IPS DF 6.9 (cell line): ENCODE results near the gene PDE11A.
"Not testable (repeated sequence)": the region's sequence is repeated elsewhere in the genome, so short reads cannot be mapped to it uniquely, and the experiment has no call there.

Experiments
- DNase-seq: peaks from one replicate; pipeline ENCODE4 v3.0.0-alpha.2; 2013; ENCODE audit warnings: low read depth, low spot score
- H3K27ac ChIP-seq: one replicate; pipeline ENCODE4 v1.5.1; 2013; ENCODE audit warnings: low read length, control low read depth
- H3K27me3 ChIP-seq: 2 replicates; pipeline ENCODE4 v1.6.1; 2013; ENCODE audit warnings: mild to moderate bottlenecking, low read length; ENCODE audit not compliant: control insufficient read depth, insufficient read depth
- H3K36me3 ChIP-seq: 2 replicates; pipeline ENCODE4 v1.6.1; 2013; ENCODE audit warnings: low read length; ENCODE audit not compliant: control insufficient read depth, insufficient read depth
- H3K4me1 ChIP-seq: 2 replicates; pipeline ENCODE4 v1.6.1; 2013; ENCODE audit warnings: low read length; ENCODE audit not compliant: control insufficient read depth, insufficient read depth
- H3K4me3 ChIP-seq: 2 replicates; pipeline ENCODE4 v1.5.1; 2013; ENCODE audit warnings: mild to moderate bottlenecking, low read length
- H3K9me3 ChIP-seq: 2 replicates; pipeline ENCODE4 v1.6.1; 2013; ENCODE audit warnings: low read length, inconsistent platforms; ENCODE audit not compliant: control insufficient read depth, insufficient read depth
- WGBS: extraction: QIAGEN DNeasy Blood & Tissue Kit; methylation state at CpG from one replicate; pipeline ENCODE4 v1.1.7; 2013; ENCODE audit warnings: mixed read lengths, missing lambda C conversion rate; ENCODE audit not compliant: insufficient read length, insufficient coverage; 5-methylcytosine and 5-hydroxymethylcytosine counted together

Gene PDE11A

DNA sequence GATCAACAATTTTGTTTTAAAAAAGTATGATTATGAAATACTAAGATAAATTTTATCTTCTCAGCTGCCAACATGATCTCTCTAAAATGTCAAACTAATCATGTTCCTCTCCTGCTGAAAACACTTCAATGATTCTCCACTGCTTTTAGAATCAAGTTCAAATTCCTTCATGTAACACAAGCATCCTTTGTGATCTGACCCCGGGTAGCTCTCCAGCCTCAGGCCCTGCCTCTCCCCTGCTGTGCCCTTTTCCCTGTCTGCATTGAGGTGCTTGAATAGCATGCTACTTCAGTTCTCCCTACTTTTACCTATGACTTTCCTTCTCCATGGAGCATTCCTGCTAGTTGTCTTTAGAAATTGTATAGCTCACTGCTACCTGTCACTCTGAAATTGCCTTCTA is 274.8 kb downstream of the PDE11A start:
- no peaks in the 10 kb centered on the region for H3K36me3 ChIP-seq
- H3K27me3 ChIP-seq: no peaks in the 10 kb centered on the region
- H3K27ac ChIP-seq: no peak overlapping the region
- peaks cover 1% of the 10 kb centered on the region; the same call in 1 of the 2 replicates for H3K4me1 ChIP-seq
- no CpG with 5 or more reads among the region's 1 CpG for WGBS
- DNase-seq: peak; percentile 11
- H3K9me3 ChIP-seq: no peaks in the 10 kb centered on the region
- H3K4me3 ChIP-seq: no peak overlapping the region

- H3K4me1 ChIP-seq: peaks cover 1% of the 10 kb centered on the region; the same call in 1 of the 2 replicates
- no peaks in the 10 kb centered on the region for H3K9me3 ChIP-seq
- no peaks in the 10 kb centered on the region for H3K36me3 ChIP-seq
- H3K4me3 ChIP-seq: no peak overlapping the region
- WGBS: no CpG with 5 or more reads among the region's 4 CpGs
- H3K27ac ChIP-seq: no peak overlapping the region
- no peak for DNase-seq
- no peaks in the 10 kb centered on the region for H3K27me3 ChIP-seq
These were observed 275.7 kb downstream of the PDE11A start for GRCh38 chr2:177796654-177797415.

DNA sequence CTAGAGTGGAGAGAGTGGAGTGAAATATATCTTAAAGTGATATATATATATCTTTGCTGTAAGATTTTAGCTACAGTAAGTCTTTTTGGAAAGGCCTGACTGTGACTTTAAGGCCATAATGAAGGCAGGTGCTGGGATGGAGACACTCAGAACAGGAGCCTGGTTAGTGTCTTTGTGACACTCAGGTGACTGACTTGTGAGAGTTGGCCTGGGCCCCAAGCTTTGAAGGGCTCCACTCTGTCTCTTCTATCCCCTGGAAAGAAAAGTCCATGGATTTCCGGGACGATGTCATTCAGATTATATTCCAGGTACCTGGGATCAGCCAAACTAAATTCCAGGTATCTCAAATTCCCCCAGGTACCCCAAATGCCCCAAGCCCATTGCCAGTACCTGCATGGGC is 276.6 kb downstream of the PDE11A start:
- H3K36me3 ChIP-seq: no peaks in the 10 kb centered on the region
- no peak for DNase-seq
- H3K4me3 ChIP-seq: no peak overlapping the region
- H3K27me3 ChIP-seq: no peaks in the 10 kb centered on the region
- peaks cover 1% of the 10 kb centered on the region; the same call in 1 of the 2 replicates for H3K4me1 ChIP-seq
- no peaks in the 10 kb centered on the region for H3K9me3 ChIP-seq
- no peak overlapping the region for H3K27ac ChIP-seq
- no CpG with 5 or more reads among the region's 2 CpGs for WGBS

GRCh38 chr2:177785143-177785542 is 287.4 kb downstream of the PDE11A start:
- no CpG with 5 or more reads among the region's 6 CpGs for WGBS
- H3K27me3 ChIP-seq, H3K27ac ChIP-seq, H3K4me3 ChIP-seq, H3K4me1 ChIP-seq, H3K9me3 ChIP-seq, H3K36me3 ChIP-seq, DNase-seq: not testable (repeated sequence)

DNA sequence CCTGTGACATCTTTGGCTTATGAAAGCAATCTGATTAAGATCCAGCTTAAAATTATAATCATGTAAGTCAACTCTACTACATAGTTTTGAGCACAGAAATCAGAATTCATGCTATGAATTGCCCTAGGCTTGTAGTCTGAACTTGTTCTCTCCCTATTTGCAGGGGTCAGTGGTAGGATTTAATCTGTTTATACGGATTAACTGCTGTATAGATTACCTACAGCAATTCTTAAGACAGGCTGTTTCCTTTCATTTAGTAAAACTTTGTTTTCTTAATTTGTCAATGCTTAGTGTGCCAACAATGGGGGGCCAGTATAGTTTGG is 287.9 kb downstream of the PDE11A start:
- WGBS: no CpG with 5 or more reads among the region's 1 CpG
- Histone ChIP-seq H3K9me3 (no peaks in the 10 kb centered on the region), H3K4me1 (no peaks in the 10 kb centered on the region), H3K27ac (no peak overlapping the region), H3K4me3 (no peak overlapping the region), H3K36me3 (no peaks in the 10 kb centered on the region), H3K27me3 (no peaks in the 10 kb centered on the region)
- DNase-seq: no peak

- Histone ChIP-seq H3K27me3 (no peaks in the 10 kb centered on the region), H3K4me3 (no peak overlapping the region), H3K27ac (no peak overlapping the region), H3K4me1 (no peaks in the 10 kb centered on the region), H3K36me3 (no peaks in the 10 kb centered on the region), H3K9me3 (no peaks in the 10 kb centered on the region)
- no CpG with 5 or more reads among the region's 2 CpGs for WGBS
- DNase-seq: no peak
These were observed 288.5 kb downstream of the PDE11A start for GRCh38 chr2:177783835-177784744.

DNA sequence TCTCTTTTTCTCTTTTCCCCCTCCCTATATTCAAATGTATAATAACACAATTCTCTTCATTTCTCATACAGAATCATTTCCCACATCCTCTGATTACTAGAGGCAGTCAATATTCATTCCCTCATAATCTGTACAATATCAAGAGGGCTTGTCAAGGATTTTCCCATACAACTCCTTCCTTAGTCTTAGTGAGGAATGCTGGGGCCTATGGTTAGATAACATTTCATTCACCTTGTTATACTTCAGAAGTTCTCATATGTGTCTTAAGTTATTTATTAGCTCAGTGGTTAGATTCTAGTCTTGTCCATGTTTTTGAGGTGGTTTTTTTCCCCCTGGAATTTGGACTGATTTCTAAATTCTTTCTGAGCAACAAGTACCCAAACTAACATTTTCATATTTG is 289.5 kb downstream of the PDE11A start:
- Histone ChIP-seq H3K4me1 (no peaks in the 10 kb centered on the region), H3K4me3 (no peak overlapping the region), H3K36me3 (no peaks in the 10 kb centered on the region), H3K27ac (no peak overlapping the region), H3K9me3 (no peaks in the 10 kb centered on the region), H3K27me3 (no peaks in the 10 kb centered on the region)
- DNase-seq: no peak

DNA sequence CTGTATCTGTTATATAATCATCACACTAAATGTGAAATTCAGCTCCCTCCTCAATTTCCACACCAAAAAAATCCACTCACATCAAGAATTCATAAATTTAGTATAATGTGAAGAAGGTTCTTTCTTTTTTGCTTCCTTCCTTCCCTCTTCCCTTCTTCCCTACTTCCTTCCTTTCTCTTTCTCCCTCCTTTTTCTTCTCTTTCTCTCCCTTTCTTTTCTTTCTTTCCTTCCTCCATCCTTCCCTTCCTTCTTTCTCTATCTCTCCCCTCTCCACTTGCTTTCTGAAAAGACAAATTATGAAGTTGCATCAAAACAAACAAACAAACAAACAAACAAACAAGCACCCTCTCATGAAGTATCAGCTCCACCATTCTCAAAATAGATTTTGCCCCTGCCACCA is 290.0 kb downstream of the PDE11A start:
- no peaks in the 10 kb centered on the region for H3K27me3 ChIP-seq
- no peaks in the 10 kb centered on the region for H3K36me3 ChIP-seq
- H3K27ac ChIP-seq: no peak overlapping the region
- no peaks in the 10 kb centered on the region for H3K9me3 ChIP-seq
- H3K4me1 ChIP-seq: no peaks in the 10 kb centered on the region
- DNase-seq: no peak
- H3K4me3 ChIP-seq: no peak overlapping the region

DNA sequence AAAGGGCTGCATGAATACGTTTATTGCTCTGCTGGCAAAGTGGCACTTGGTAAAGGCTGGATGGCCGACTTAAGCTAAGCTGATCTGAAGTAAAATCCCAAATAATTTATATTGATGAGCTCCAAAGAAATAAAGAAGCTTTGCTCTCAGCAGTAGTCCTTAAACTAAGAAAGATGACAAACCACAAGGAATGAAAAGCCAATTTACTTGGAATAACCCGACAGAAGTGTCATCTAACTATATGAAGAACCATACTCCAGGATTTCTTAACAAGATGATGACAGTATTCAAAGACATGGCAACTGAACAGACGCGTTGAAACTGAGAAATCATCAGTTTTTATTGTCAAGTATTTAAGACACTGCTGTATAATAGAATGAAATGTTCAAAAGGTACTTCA is 294.1 kb downstream of the PDE11A start:
- no peaks in the 10 kb centered on the region; the same call in 1 of the 2 replicates for H3K27me3 ChIP-seq
- no CpG with 5 or more reads among the region's 5 CpGs for WGBS

DNA sequence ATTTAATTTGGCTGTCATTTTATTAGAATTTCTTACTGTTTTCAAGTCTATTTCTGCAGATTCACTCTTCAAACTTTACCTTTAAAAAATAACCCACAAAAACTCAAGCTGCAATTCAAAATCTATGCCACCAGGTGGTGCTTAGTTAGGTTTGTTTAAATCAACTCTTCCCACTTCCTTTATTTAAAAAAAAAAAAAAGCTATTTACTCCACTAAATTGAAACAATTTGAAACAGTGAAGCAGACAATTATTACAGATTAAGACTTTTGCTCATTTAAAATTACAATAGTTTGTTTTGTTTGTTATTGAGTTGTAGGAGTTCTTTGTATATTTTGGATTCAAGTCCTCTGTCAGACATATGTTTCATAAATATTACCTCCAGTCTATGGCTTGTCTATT is 300.0 kb downstream of the PDE11A start:
- DNase-seq: no peak
- H3K4me1 ChIP-seq: no peaks in the 10 kb centered on the region
- no peaks in the 10 kb centered on the region for H3K36me3 ChIP-seq
- H3K9me3 ChIP-seq: no peaks in the 10 kb centered on the region
- H3K4me3 ChIP-seq: no peak overlapping the region
- no peak overlapping the region for H3K27ac ChIP-seq
- H3K27me3 ChIP-seq: no peaks in the 10 kb centered on the region; the same call in 1 of the 2 replicates

More for the DNA sequence above, 294.1 kb downstream of the PDE11A start:
- H3K9me3 ChIP-seq: no peaks in the 10 kb centered on the region
- H3K4me1 ChIP-seq: no peaks in the 10 kb centered on the region
- DNase-seq: no peak
- H3K36me3 ChIP-seq: no peaks in the 10 kb centered on the region
- no peak overlapping the region for H3K4me3 ChIP-seq
- no peak overlapping the region for H3K27ac ChIP-seq
